Endothelial cell of hepatic sinusoid (primary cell): ENCODE measurements around the gene RFK.
"Not testable (repeated sequence)": the region's sequence is repeated elsewhere in the genome, so short reads cannot be mapped to it uniquely, and the experiment has no call there.

ENCODE experiments used
- in situ Hi-C: cut with HindIII; loops from 2 replicates; pipeline ENCODE4 v1.10.0; 2017; ENCODE audit warnings: low sequenced_read_pairs

RFK gene

GRCh38 chr9:76373173-76373783 is 20.9 kb downstream of the RFK start:
- in situ Hi-C loops, result loop anchor here (5.0 kb wide), 1 partner anchor 36 kb away; no protein-coding TSS in a partner anchor

- in situ Hi-C loops, result loop anchor here (5.0 kb wide), 1 partner anchor 35 kb away; no protein-coding TSS in a partner anchor
Measured at GRCh38 chr9:76372336-76372735, 21.9 kb downstream of the RFK start.

GRCh38 chr9:76371901-76372300 is 22.3 kb downstream of the RFK start:
- in situ Hi-C loops, result loop anchor here (5.0 kb wide), 1 partner anchor 35 kb away; no protein-coding TSS in a partner anchor

- in situ Hi-C loops, result loop anchor here (5.0 kb wide), 1 partner anchor 33 kb away; no protein-coding TSS in a partner anchor
Measured at GRCh38 chr9:76370396-76371023, 23.7 kb downstream of the RFK start.

- in situ Hi-C loops, result no loop called here
Measured at GRCh38 chr9:76369583-76369982, 24.6 kb downstream of the RFK start.

GRCh38 chr9:76366275-76366674 is 28.0 kb downstream of the RFK start:
- in situ Hi-C loops, result no loop called here

- in situ Hi-C loops, result no loop called here
Measured at GRCh38 chr9:76365028-76365427, 29.2 kb downstream of the RFK start.

- in situ Hi-C loops, result no loop called here
Measured at GRCh38 chr9:76363032-76363395, 31.2 kb downstream of the RFK start.

GRCh38 chr9:76362332-76363031 is 31.7 kb downstream of the RFK start:
- in situ Hi-C loops, result not testable (repeated sequence)

- in situ Hi-C loops, result no loop called here
Measured at GRCh38 chr9:76359766-76360165, 34.5 kb downstream of the RFK start.

GRCh38 chr9:76359365-76359764 is 34.9 kb downstream of the RFK start:
- in situ Hi-C loops, result no loop called here

- in situ Hi-C loops, result no loop called here
Measured at GRCh38 chr9:76358628-76359280, 35.5 kb downstream of the RFK start.

GRCh38 chr9:76357555-76357954 is 36.7 kb downstream of the RFK start:
- in situ Hi-C loops, result no loop called here

GRCh38 chr9:76355886-76356285 is 38.3 kb downstream of the RFK start:
- in situ Hi-C loops, result no loop called here

- in situ Hi-C loops, result no loop called here
Measured at GRCh38 chr9:76354221-76354620, 40.0 kb downstream of the RFK start.

- in situ Hi-C loops, result no loop called here
Measured at GRCh38 chr9:76353280-76353679, 40.9 kb downstream of the RFK start.

- in situ Hi-C loops, result no loop called here
Measured at GRCh38 chr9:76352026-76352620, 42.1 kb downstream of the RFK start.

GRCh38 chr9:76351006-76351405 is 43.2 kb downstream of the RFK start:
- in situ Hi-C loops, result no loop called here

GRCh38 chr9:76349865-76350264 is 44.4 kb downstream of the RFK start:
- in situ Hi-C loops, result no loop called here

GRCh38 chr9:76342858-76343257 is 51.4 kb downstream of the RFK start:
- in situ Hi-C loops, result no loop called here

GRCh38 chr9:76342201-76342600 is 52.0 kb downstream of the RFK start:
- in situ Hi-C loops, result no loop called here
